GM18502 (cell line): ENCODE measurements around the gene PRR16.
"Not testable (repeated sequence)": the region's sequence is repeated elsewhere in the genome, so short reads cannot be mapped to it uniquely, and the experiment has no call there.

Experiments
- ATAC-seq: cut with Tn5 transposase; IDR thresholded peaks from one replicate; pipeline ENCODE4 v1.9.1; 2021; ENCODE audit warnings: mild to moderate bottlenecking; ENCODE audit not compliant: unreplicated experiment, poor library complexity

Gene PRR16

DNA sequence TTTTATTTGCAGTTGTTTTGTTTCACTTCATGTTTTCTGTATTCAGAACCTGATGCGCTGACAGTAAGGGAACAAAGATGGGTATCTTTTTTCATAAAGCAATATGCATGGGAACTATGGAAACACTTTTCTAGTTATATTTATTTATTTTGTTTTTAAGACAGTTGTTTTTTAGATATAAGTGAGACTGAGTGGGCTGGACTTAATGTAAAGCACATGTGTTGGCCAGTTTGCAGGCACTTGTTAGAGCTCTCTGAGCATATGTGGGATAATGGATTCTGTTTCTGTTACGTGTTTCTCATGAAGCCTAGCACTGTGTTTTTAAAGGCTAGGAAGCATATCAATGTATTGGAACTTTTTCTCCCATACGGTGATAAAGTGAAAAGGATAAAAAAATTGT, 164.1 kb downstream of the PRR16 start:
- ATAC-seq: no peak

- ATAC-seq: no peak
Measured at GRCh38 chr5:120630550-120630949, 166.4 kb downstream of the PRR16 start.

GRCh38 chr5:120631611-120632010, 167.5 kb downstream of the PRR16 start:
- ATAC-seq: no peak

DNA sequence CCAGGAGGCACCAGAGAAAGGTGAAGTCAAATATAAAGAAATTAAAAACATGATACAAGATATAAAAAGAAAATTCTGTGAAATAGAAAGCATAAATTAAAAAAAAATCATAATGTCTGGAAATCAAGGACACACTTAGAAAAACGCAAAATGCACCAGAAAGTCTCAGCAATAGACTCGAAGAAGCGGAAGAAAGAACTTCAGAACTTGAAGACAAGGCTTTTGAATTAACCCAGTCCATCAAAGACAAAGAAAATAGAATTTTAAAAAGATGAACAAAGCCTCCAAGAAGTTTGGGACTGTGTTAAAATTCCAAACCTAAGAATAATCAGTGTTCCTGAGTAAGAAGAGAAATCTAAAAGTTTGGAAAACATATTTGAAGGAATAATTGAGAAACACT, 168.3 kb downstream of the PRR16 start:
- no peak for ATAC-seq

GRCh38 chr5:120638449-120638848, 174.3 kb downstream of the PRR16 start:
- ATAC-seq: no peak

GRCh38 chr5:120640778-120641177, 176.7 kb downstream of the PRR16 start:
- no peak for ATAC-seq

GRCh38 chr5:120644516-120644915, 180.4 kb downstream of the PRR16 start:
- ATAC-seq: no peak

- peak; percentile 87 for ATAC-seq
Measured at GRCh38 chr5:120655828-120656435, 191.8 kb downstream of the PRR16 start.

DNA sequence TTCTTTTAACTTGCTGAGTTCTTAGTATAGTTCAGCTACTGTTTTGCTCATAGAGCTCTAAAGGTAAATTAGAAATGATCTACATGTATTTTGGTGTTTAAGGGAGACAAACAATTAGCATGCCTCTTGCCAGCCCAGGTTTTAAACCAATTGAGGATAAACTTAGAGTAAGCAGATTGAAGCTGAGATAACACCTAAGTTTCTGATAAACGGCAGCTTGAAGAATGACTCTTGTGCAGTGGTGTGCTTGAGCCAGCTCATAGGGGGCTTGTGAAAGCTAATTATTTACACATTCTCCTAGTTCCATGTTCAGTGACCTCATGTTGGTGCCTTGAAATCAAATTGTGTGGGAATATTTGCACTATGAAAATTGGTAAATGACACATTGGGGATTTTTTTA, 193.0 kb downstream of the PRR16 start:
- no peak for ATAC-seq

DNA sequence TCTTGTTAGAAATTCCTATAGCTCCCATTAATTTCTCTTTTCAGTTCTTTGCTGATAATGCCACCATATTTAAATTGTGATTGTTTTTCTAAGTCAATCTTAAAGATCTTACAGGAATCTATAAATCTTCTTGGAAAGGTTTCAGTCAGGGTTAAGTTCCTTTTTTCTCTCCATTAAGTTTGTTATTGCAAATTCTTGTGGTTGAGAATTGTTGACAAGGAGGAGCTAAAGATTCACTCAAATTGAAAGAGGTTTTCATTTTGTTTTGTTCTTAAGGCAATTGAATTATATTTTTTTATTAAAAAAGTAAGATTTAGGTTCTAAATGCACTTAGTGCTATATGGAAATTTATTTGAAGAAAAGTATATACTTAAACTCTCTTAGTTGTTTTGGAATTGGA, 213.4 kb downstream of the PRR16 start:
- no peak for ATAC-seq

DNA sequence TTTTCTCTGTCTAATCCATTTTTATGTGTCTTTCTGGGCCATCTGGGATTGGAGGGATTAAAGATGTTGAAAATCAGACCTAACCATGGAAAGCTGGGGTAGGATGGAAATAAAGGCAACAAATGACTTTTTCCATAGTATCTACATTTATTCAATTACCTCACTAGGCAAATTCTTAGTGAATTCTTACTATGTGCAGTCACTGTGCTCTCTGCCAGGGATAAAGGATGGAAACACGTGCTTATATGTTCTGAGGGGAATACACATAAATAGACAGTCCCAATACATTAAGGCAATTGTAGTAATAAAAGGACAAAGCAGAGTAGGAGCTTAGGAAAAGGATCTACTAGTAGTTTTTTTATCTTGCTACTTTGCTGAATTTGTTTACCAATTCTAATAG, 214.2 kb downstream of the PRR16 start:
- no peak for ATAC-seq

GRCh38 chr5:120682851-120683250, 218.8 kb downstream of the PRR16 start:
- ATAC-seq: no peak

GRCh38 chr5:120683580-120683979, 219.5 kb downstream of the PRR16 start:
- no peak for ATAC-seq

DNA sequence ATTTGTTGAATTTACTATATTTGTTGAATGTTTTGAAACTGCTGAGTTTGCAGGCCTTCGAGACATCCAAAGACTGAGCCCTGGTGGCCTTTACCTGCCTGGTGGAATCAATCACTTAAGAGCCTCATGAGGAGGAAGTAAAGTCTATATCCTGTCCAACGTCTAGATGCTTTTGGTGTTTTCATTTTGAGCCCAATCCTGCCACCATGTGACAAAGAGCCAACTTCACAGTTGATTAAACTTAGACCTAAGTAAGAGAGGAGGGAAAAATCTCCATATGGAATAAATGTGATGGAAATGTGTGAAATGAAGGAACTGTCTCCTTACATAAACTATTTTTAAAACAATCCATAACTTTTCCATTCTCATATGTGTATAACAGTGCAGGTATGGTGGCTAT, 220.1 kb downstream of the PRR16 start:
- no peak for ATAC-seq

DNA sequence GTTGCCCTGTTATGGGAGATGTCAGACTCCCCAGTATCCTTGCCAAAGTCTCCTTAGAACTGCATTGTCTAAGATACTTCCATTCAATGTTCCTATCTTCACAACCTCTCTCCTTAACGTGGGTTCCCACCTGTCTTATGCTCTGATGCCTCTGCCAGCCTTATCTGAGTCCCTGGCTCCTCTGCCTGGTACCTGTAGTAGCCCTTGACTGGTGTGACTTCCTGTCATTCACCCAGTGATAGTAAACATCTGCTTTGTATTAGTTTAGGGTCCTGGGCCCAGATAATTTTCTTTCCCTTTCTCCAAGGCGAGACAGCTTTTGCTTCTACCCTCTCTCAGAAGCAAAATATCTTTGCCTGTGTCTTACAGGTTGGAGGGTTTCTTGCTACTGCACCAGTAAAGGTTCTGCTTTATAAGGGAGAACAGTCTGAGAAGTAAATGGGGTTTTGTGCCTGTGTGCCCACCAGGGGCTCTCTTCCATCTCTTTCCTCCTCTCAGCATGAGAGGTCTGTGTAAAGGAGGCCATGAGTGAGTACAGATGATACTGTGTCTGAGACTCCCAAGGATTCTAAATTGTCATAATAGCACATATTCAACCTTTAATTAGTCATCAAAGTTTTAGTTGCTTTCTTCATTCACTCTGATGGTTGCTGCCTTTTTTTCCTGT, 220.8 kb downstream of the PRR16 start:
- no peak for ATAC-seq

DNA sequence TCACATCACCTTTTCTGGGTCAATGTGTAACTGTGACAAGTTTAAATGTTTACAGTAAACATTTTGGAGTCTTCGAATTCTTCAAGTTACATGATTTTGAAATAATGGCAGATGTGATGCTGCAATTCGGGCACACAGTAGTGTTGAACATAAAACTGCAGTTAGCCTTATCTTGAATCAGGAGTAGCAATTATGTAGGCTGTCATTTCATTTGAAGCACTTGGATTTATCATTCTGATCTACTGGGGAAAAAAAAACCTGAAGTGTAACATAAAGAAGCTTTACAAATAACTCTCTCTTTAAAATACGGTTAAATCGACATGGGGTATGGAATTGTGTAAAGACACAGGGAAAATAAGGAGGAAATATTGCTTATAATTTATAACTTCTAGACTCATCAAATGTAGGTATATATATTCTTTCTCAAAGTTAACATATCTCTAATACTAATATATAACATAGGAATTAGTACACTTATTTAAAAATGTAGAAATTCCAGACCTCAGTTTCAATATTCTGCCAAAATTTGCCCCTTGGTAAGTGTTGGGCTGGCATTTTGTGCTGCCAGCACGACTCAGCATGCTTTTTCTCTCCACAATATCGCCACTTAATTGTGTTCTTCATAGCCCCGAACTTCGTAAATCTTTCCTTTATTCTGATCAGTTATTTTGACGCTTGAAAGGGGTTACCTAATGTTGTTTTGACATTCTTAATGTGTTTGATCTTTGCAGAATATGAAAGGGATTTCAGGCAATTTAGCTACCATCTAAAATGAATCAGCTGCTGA, 226.7 kb downstream of the PRR16 start:
- no peak for ATAC-seq

DNA sequence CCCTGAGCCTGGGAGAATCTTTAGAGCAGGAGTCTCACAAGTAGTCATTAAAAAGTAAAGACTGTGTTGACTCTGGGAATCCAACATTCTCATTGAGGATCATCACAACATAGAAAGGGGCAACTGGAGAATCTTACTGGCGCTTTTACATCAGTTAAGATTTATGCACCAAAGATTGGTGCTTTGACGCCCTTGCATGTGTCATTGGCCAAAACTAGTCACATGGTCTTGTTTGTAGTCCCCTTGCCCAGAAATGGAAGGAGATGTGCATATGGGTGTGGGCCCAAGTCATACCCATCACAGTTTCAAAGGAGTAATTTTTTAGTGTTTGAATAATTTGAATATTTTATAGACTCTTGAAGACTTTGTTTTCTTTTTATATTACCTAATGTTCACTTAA, 228.2 kb downstream of the PRR16 start:
- ATAC-seq: no peak

GRCh38 chr5:120695368-120695880, 231.3 kb downstream of the PRR16 start:
- ATAC-seq: no peak

DNA sequence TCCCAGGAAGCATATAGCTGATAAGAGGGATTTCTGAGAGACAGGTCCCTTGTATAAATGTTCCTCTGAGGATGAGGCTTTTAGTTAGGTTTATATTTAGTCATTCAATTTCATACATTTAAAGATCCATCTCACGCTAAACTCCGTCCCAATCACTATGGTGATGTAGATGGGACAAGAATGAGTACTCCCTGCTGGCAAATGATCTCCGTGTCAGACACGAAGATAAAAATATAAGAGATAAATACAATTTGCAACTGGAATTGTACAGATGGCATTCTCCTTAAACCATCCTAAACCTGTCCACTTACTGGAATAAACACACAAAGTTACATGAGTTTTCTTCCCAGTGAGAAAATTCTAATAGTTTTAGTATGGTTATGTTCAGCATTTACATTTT, 233.0 kb downstream of the PRR16 start:
- no peak for ATAC-seq

DNA sequence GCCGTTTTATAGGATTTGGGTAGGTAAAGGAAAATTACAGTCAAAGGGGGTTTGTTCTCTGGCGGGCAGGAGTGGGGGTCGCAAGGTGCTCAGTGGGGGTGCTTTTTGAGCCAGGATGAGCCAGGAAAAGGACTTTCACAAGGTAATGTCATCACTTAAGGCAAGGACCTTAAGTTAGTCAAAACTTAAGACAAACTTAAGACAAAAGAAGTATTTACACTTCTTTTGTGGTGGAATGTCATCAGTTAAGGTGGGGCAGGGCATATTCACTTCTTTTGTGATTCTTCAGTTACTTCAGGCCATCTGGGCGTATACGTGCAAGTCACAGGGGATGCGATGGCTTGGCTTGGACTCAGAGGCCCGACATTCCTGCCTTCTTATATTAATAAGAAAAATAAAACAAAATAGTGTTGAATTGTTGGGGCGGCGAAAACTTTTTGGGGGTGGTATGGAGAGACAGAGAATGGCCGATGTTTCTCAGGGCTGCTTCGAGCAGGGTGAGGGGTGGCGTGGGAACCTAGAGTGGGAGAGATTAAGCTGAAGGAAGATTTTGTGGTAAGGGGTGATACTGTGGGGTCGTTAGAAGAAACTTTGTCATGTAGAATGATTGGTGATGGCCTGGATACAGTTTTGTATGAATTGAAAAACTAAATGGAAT, 233.7 kb downstream of the PRR16 start:
- ATAC-seq: not testable (repeated sequence)

GRCh38 chr5:120700653-120701052, 236.6 kb downstream of the PRR16 start:
- not testable (repeated sequence) for ATAC-seq
